CD4-positive, alpha-beta T cell (primary cell): Measurements from ENCODE around the gene PIGP. TPM values are rescaled to one million over a fixed set of nuclear protein-coding genes. Genes with fewer than 3 reads are reported as not detected.

Experiments
- ATAC-seq: fragments of 200-7000 bp; cut with Tn5 transposase; one replicate; pipeline ENCODE4 v1.10.0; 2022; ENCODE audit warnings: mild to moderate bottlenecking; ENCODE audit not compliant: poor library complexity
- CTCF ChIA-PET: fragments of 350-600 bp; sonication (Branson Sonifier 250); formaldehyde crosslinking; loops from one replicate; lab custom pipeline; 2021; ENCODE audit warnings: antibody characterized with exemption, inconsistent platforms; lab: Charles Lee
- POLR2A ChIA-PET: fragments of 350-600 bp; sonication (Branson Sonifier 250); formaldehyde crosslinking; loops from one replicate; lab custom pipeline; 2021; ENCODE audit warnings: antibody characterized with exemption, inconsistent platforms; lab: Charles Lee
- DNase-seq, 14 experiments: peaks; one replicate each; pipeline ENCODE4 v3.0.0-alpha.2; 2013 to 2020; ENCODE audit warnings: mixed read lengths in 2 of 14
- H3K27ac ChIP-seq, 2 donors: one replicate each; pipeline versions ENCODE4 v1.5.1 to v1.7.0; 2013; ENCODE audit warnings: low read length in 2 of 2, low read depth in 1 of 2, mild to moderate bottlenecking in 1 of 2
- H3K27me3 ChIP-seq, 2 experiments: 1 replicate in 1 of 2; 2 replicates in 1 of 2; pipeline versions ENCODE4 v1.6.1 to v1.7.0; 2013; ENCODE audit warnings: low read length in 2 of 2, control low read depth in 1 of 2, mild to moderate bottlenecking in 1 of 2, moderate library complexity in 1 of 2; ENCODE audit not compliant: insufficient read depth in 2 of 2, control insufficient read depth in 1 of 2
- H3K36me3 ChIP-seq: one replicate; pipeline ENCODE4 v1.6.1; 2013; ENCODE audit warnings: low read length, control low read depth; ENCODE audit not compliant: insufficient read depth
- H3K4me1 ChIP-seq: one replicate; pipeline ENCODE4 v1.6.1; 2013; ENCODE audit warnings: low read length, control low read depth; ENCODE audit not compliant: insufficient read depth
- H3K4me3 ChIP-seq: one replicate; pipeline ENCODE4 v1.5.1; 2013; ENCODE audit warnings: mild to moderate bottlenecking, low read length, moderate library complexity
- H3K9me3 ChIP-seq, 2 experiments: 1 replicate in 1 of 2; 2 replicates in 1 of 2; pipeline versions ENCODE4 v1.6.1 to v1.7.0; 2013; ENCODE audit warnings: low read length in 2 of 2, mild to moderate bottlenecking in 2 of 2, control low read depth in 1 of 2, moderate library complexity in 1 of 2; ENCODE audit not compliant: control insufficient read depth in 1 of 2, insufficient read depth in 1 of 2
- H3K27ac Mint-ChIP-seq: one replicate; pipeline ENCODE4 v1.8.0; 2020; ENCODE audit warnings: mixed read lengths
- H3K27me3 Mint-ChIP-seq: one replicate; pipeline ENCODE4 v1.8.0; 2021; ENCODE audit warnings: mixed read lengths
- H3K36me3 Mint-ChIP-seq: one replicate; pipeline ENCODE4 v1.8.0; 2021; ENCODE audit warnings: low read depth, mixed read lengths
- H3K4me1 Mint-ChIP-seq: one replicate; pipeline ENCODE4 v1.8.0; 2021; ENCODE audit warnings: low read depth, mixed read lengths
- H3K4me3 Mint-ChIP-seq: one replicate; pipeline ENCODE4 v1.8.0; 2020; ENCODE audit warnings: mild to moderate bottlenecking, mixed read lengths
- H3K9me3 Mint-ChIP-seq: one replicate; pipeline ENCODE4 v1.8.0; 2020; ENCODE audit warnings: mixed read lengths
- CTCF ChIP-seq: fragments of 200-600 bp; IDR thresholded peaks from one replicate; pipeline ENCODE4 v1.8.0; 2022; ENCODE audit warnings: antibody characterized with exemption, mild to moderate bottlenecking
- intact Hi-C, 2 experiments: fragments of 100-400 bp; cut with DNase I in 1 of 2; cut with micrococcal nuclease in 1 of 2; formaldehyde crosslinking; loops; one replicate each; pipeline versions ENCODE4 v1.15.1 to v1.9.0; 2023 to 2025; cut with DNase I, micrococcal nuclease
- total RNA-seq, 174 experiments: library from RNA in 2 of 174; stranded (reverse) in 2 of 174; gene quantifications; one replicate each; pipeline ENCODE4 v1.2.3 and lab custom pipeline; 2021 to 2026

PIGP gene
- total RNA-seq, 2 experiments from 2014 or later = 11.1 to 14.8 TPM

- H3K27me3 Mint-ChIP-seq = no peaks in the 10 kb centered on the region
- Histone ChIP-seq H3K27me3 (no peaks in the 10 kb centered on the region), H3K9me3 (no peaks in the 10 kb centered on the region), H3K36me3 (no peaks in the 10 kb centered on the region), H3K4me3 (no peak overlapping the region), H3K27ac (no peak overlapping the region), H3K4me1 (peaks cover 3% of the 10 kb centered on the region)
- TF ChIP-seq CTCF = no peak
- H3K9me3 Mint-ChIP-seq = peaks cover 3% of the 10 kb centered on the region
- ChIA-PET CTCF (interaction anchor here (1.2 kb wide), 1 partner anchor 93 kb away, joined by 5 read pairs; no protein-coding TSS in a partner anchor), POLR2A (no interaction called here)
- H3K36me3 Mint-ChIP-seq = peaks cover 19% of the 10 kb centered on the region
- H3K4me1 Mint-ChIP-seq = peaks cover 46% of the 10 kb centered on the region
- H3K27ac Mint-ChIP-seq = no peak overlapping the region
- DNase-seq (no peak), ATAC-seq (no peak)
- H3K4me3 Mint-ChIP-seq = peak overlapping the region; percentile 1
- intact Hi-C loops = loop anchor here in 1 of 2 experiments (10.0 kb wide), 1 partner anchor 82 kb away; no protein-coding TSS in a partner anchor
These were observed 10.1 kb upstream of the PIGP start for GRCh38 chr21:37082856-37083528.

- no peak for ATAC-seq
- H3K27me3 ChIP-seq = no peaks in the 10 kb centered on the region
- H3K36me3 Mint-ChIP-seq = peaks cover 19% of the 10 kb centered on the region
- CTCF ChIA-PET = interaction anchor here (1.2 kb wide), 1 partner anchor 92 kb away, joined by 5 read pairs; no protein-coding TSS in a partner anchor
- H3K4me3 Mint-ChIP-seq = no peak overlapping the region
- no peak overlapping the region for H3K4me3 ChIP-seq
- no peaks in the 10 kb centered on the region for H3K9me3 ChIP-seq
- peaks cover 3% of the 10 kb centered on the region for H3K4me1 ChIP-seq
- H3K36me3 ChIP-seq = no peaks in the 10 kb centered on the region
- no peak for DNase-seq
- peaks cover 3% of the 10 kb centered on the region for H3K9me3 Mint-ChIP-seq
- H3K4me1 Mint-ChIP-seq = peaks cover 52% of the 10 kb centered on the region
- no peak for TF ChIP-seq CTCF
- no peak overlapping the region for H3K27ac ChIP-seq
- intact Hi-C loops = loop anchor here in 1 of 2 experiments (10.0 kb wide), 1 partner anchor 82 kb away; no protein-coding TSS in a partner anchor
- POLR2A ChIA-PET = no interaction called here
- H3K27ac Mint-ChIP-seq = no peak overlapping the region
- H3K27me3 Mint-ChIP-seq = no peaks in the 10 kb centered on the region
These were observed 9.5 kb upstream of the PIGP start for GRCh38 chr21:37082375-37082774.

- peaks cover 22% of the 10 kb centered on the region for H3K36me3 Mint-ChIP-seq
- H3K4me1 Mint-ChIP-seq = peaks cover 72% of the 10 kb centered on the region
- H3K27me3 ChIP-seq = no peaks in the 10 kb centered on the region
- intact Hi-C loops = no loop called here
- peak overlapping the region; percentile 16 for H3K27ac Mint-ChIP-seq
- H3K4me3 ChIP-seq = no peak overlapping the region
- peaks cover 3% of the 10 kb centered on the region for H3K9me3 Mint-ChIP-seq
- ATAC-seq (peak; percentile 78), DNase-seq (peak in 1 of 14 experiments; percentile 46)
- H3K9me3 ChIP-seq = no peaks in the 10 kb centered on the region
- ChIA-PET CTCF (interaction anchor here (0.6 to 1.5 kb wide), 6 partner anchors 15 to 751 kb away, joined by 3 to 5 read pairs (median 3); no protein-coding TSS in a partner anchor), POLR2A (no interaction called here)
- H3K27me3 Mint-ChIP-seq = no peaks in the 10 kb centered on the region
- no peaks in the 10 kb centered on the region for H3K36me3 ChIP-seq
- H3K4me3 Mint-ChIP-seq = peak overlapping the region; percentile 32
- H3K27ac ChIP-seq = no peak overlapping the region
- TF ChIP-seq CTCF = peak; percentile 46
- peaks cover 7% of the 10 kb centered on the region for H3K4me1 ChIP-seq
These were observed 6.4 kb upstream of the PIGP start for GRCh38 chr21:37079211-37079824.
